Liver (tissue), 9 donors: Measurements from ENCODE around the gene ACACA. TPM values are rescaled to one million over a fixed set of nuclear protein-coding genes. Genes with fewer than 3 reads are reported as not detected.
"Not testable (repeated sequence)": the region's sequence is repeated elsewhere in the genome, so short reads cannot be mapped to it uniquely, and the experiment has no call there.

Source experiments
- DNase-seq: peaks from one replicate; pipeline ENCODE4 v3.0.0-alpha.2; 2017; ENCODE audit warnings: low spot score
- H3K27ac ChIP-seq, 2 donors: one replicate each; pipeline ENCODE4 v1.7.0; 2013; ENCODE audit warnings: inconsistent platforms in 2 of 2, low read length in 2 of 2, control low read depth in 1 of 2, low read depth in 1 of 2, mild to moderate bottlenecking in 1 of 2
- H3K27me3 ChIP-seq, 4 donors: one replicate each; pipeline versions ENCODE4 v1.6.1 to v1.7.0; 2013; ENCODE audit warnings: low read length in 3 of 4, inconsistent platforms in 1 of 4, mild to moderate bottlenecking in 1 of 4, moderate library complexity in 1 of 4; ENCODE audit not compliant: control insufficient read depth in 4 of 4, insufficient read depth in 4 of 4
- H3K36me3 ChIP-seq, 4 donors: one replicate each; pipeline versions ENCODE4 v1.6.1 to v1.7.0; 2013; ENCODE audit warnings: low read length in 3 of 4, mild to moderate bottlenecking in 3 of 4, low read depth in 1 of 4, moderate library complexity in 1 of 4; ENCODE audit not compliant: control insufficient read depth in 4 of 4, insufficient read depth in 3 of 4
- H3K4me1 ChIP-seq, 4 donors: one replicate each; pipeline versions ENCODE4 v1.6.1 to v1.7.0; 2013; ENCODE audit warnings: low read length in 3 of 4, mild to moderate bottlenecking in 3 of 4, moderate library complexity in 1 of 4; ENCODE audit not compliant: control insufficient read depth in 4 of 4, insufficient read depth in 4 of 4
- H3K4me3 ChIP-seq, 3 donors: one replicate each; pipeline versions ENCODE4 v1.6.1 to v1.7.0; 2013; ENCODE audit warnings: low read length in 3 of 3, control low read depth in 1 of 3, low read depth in 1 of 3, mild to moderate bottlenecking in 1 of 3
- H3K9ac ChIP-seq, 2 donors: one replicate each; pipeline ENCODE4 v1.7.0; 2013; ENCODE audit warnings: low read length in 2 of 2, mild to moderate bottlenecking in 2 of 2, moderate library complexity in 2 of 2, control low read depth in 1 of 2, low read depth in 1 of 2
- H3K9me3 ChIP-seq, 4 donors: one replicate each; pipeline versions ENCODE4 v1.6.1 to v1.7.0; 2013; ENCODE audit warnings: low read length in 3 of 4; ENCODE audit not compliant: control insufficient read depth in 4 of 4
- ATF3 ChIP-seq: IDR thresholded peaks from 2 replicates; pipeline ENCODE4 v1.6.1; 2016; ENCODE audit warnings: antibody characterized with exemption
- FOXA2 ChIP-seq: IDR thresholded peaks from 2 replicates; pipeline ENCODE4 v1.6.1; 2016; ENCODE audit warnings: antibody characterized with exemption
- GABPA ChIP-seq, 2 donors: IDR thresholded peaks in 1 of 2; conservative IDR thresholded peaks in 1 of 2; 2 replicates each; pipeline ENCODE4 v1.6.1; 2016; ENCODE audit warnings: antibody characterized with exemption in 2 of 2, mild to moderate bottlenecking in 1 of 2, moderate library complexity in 1 of 2
- HNF4A ChIP-seq, 2 donors: conservative IDR thresholded peaks; 2 replicates each; pipeline ENCODE4 v1.6.1; 2016; ENCODE audit warnings: antibody characterized with exemption in 2 of 2, mild to moderate bottlenecking in 2 of 2
- HNF4G ChIP-seq: IDR thresholded peaks from 2 replicates; pipeline ENCODE4 v1.6.1; 2016; ENCODE audit warnings: antibody characterized with exemption
- NR2F2 ChIP-seq: IDR thresholded peaks from 2 replicates; pipeline ENCODE4 v1.6.1; 2016; ENCODE audit warnings: antibody characterized with exemption
- RAD21 ChIP-seq, 2 donors: IDR thresholded peaks; 2 replicates each; pipeline ENCODE4 v1.6.1; 2016; ENCODE audit warnings: antibody characterized with exemption in 2 of 2, mild to moderate bottlenecking in 2 of 2
- REST ChIP-seq: IDR thresholded peaks from 2 replicates; pipeline ENCODE4 v1.6.1; 2016; ENCODE audit warnings: antibody characterized with exemption, mild to moderate bottlenecking
- RXRA ChIP-seq, 2 donors: IDR thresholded peaks; 2 replicates each; pipeline ENCODE4 v1.6.1; 2017 to 2018; ENCODE audit warnings: antibody characterized with exemption in 2 of 2, mild to moderate bottlenecking in 1 of 2
- SP1 ChIP-seq: IDR thresholded peaks from 2 replicates; pipeline ENCODE4 v1.6.1; 2018; ENCODE audit warnings: antibody characterized with exemption, mild to moderate bottlenecking
- YY1 ChIP-seq: IDR thresholded peaks from 2 replicates; pipeline ENCODE4 v1.6.1; 2016; ENCODE audit warnings: antibody characterized with exemption, mild to moderate bottlenecking
- WGBS: extraction: QIAGEN DNeasy Blood & Tissue Kit; methylation state at CpG from one replicate; pipeline ENCODE4 v1.1.7; 2013; 5-methylcytosine and 5-hydroxymethylcytosine counted together
- polyA plus RNA-seq, 2 donors: library from polyadenylated mRNA; stranded (reverse) in 1 of 2; unstranded in 1 of 2; fragments of 200-250 nt in 1 of 2; fragments of >200 nt in 1 of 2; fragmentation: Nextera tagmentation in 1 of 2; extraction: Ambion mirVana in 1 of 2; gene quantifications; one replicate each; pipeline versions ENCODE4 v1.2.1 to v1.2.3, GENCODE V29; 2013 to 2015
- total RNA-seq, 2 donors: library from RNA; depleted of rRNA; stranded (reverse); fragments of >200 nt; gene quantifications; one replicate each; pipeline ENCODE4 v1.2.3, GENCODE V29; 2014
- donor health status: healthy.
- donor health status: healthy.
- donor health status: healthy.
- donor health status: healthy.
- donor health status: healthy.

ACACA gene
- total and polyA plus RNA-seq, 4 donors: 14.8 to 49.5 (median 31.2) TPM

GRCh38 chr17:37413875-37414519 is 7.4 kb upstream of the ACACA start:
- DNase-seq: no peak
- WGBS: 95% methylated on average over 7 of the region's 7 CpGs
- Histone ChIP-seq H3K27me3 (no peaks in the 10 kb centered on the region), H3K4me3 (no peak overlapping the region), H3K9ac (no peak overlapping the region), H3K4me1 (no peaks in the 10 kb centered on the region), H3K27ac (no peak overlapping the region), H3K36me3 (peaks cover 4 to 21% (median 11%) of the 10 kb centered on the region in 4 donors), H3K9me3 (no peaks in the 10 kb centered on the region)
- TF ChIP-seq RXRA (IDR thresholded peaks at IDR 0.05) (no peak), YY1 (no peak), HNF4G (no peak), REST (no peak), FOXA2 (no peak), NR2F2 (no peak), GABPA (IDR thresholded peaks at IDR 0.05 in 1 of 2, conservative IDR thresholded peaks at IDR 0.05 in 1 of 2) (no peak), HNF4A (conservative IDR thresholded peaks at IDR 0.05) (no peak), RAD21 (IDR thresholded peaks at IDR 0.05) (no peak), ATF3 (no peak), SP1 (no peak)

- WGBS: 95% methylated on average over 3 of the region's 3 CpGs
- no peak for TF ChIP-seq NR2F2
- no peak for TF ChIP-seq RXRA (IDR thresholded peaks at IDR 0.05)
- H3K27me3 ChIP-seq: no peaks in the 10 kb centered on the region
- peaks cover 6 to 21% (median 11%) of the 10 kb centered on the region in 4 donors for H3K36me3 ChIP-seq
- no peak for DNase-seq
- no peaks in the 10 kb centered on the region for H3K9me3 ChIP-seq
- H3K27ac ChIP-seq: no peak overlapping the region
- H3K4me1 ChIP-seq: peaks cover 0 to 9% (median 3%) of the 10 kb centered on the region in 4 donors
- H3K9ac ChIP-seq: no peak overlapping the region
- H3K4me3 ChIP-seq: no peak overlapping the region
Observed at GRCh38 chr17:37410357-37410756, 3.7 kb upstream of the ACACA start.

- DNase-seq, H3K27ac ChIP-seq, H3K27me3 ChIP-seq, H3K9ac ChIP-seq, H3K4me3 ChIP-seq, H3K4me1 ChIP-seq, H3K9me3 ChIP-seq: not testable (repeated sequence)
- WGBS: 95% methylated on average over 13 of the region's 13 CpGs
- peaks cover 4 to 16% (median 6%) of the 10 kb centered on the region in 4 donors for H3K36me3 ChIP-seq
Observed at GRCh38 chr17:37408145-37408479, 1.5 kb upstream of the ACACA start.
